Mucosa of descending colon (tissue), 3 donors: ENCODE data around the gene IFT74. TPM values are rescaled to one million over a fixed set of nuclear protein-coding genes. Genes with fewer than 3 reads are reported as not detected.
A peak's percentile ranks its signal among the peaks of the same experiment; 100 is the strongest.

Experiments
- ATAC-seq: fragments of 200-7000 bp; cut with Tn5 transposase; one replicate; pipeline ENCODE4 v1.9.1; 2020; ENCODE audit warnings: mild to moderate bottlenecking, moderate library complexity
- DNase-seq, 3 donors: peaks; one replicate each; pipeline ENCODE4 v3.0.0-alpha.2; 2020
- H3K36me3 ChIP-seq: fragments of 200-600 bp; one replicate; pipeline ENCODE4 v1.8.0; 2021; ENCODE audit warnings: low read depth, mild to moderate bottlenecking
- H3K4me1 ChIP-seq: fragments of 200-600 bp; one replicate; pipeline ENCODE4 v1.8.0; 2021; ENCODE audit warnings: low read depth, mild to moderate bottlenecking
- H3K4me3 ChIP-seq: fragments of 200-600 bp; one replicate; pipeline ENCODE4 v1.8.0; 2021; ENCODE audit warnings: mild to moderate bottlenecking
- H3K9me3 ChIP-seq: fragments of 200-600 bp; one replicate; pipeline ENCODE4 v1.8.0; 2021; ENCODE audit warnings: mild to moderate bottlenecking
- intact Hi-C, 2 donors: fragments of 100-400 bp; cut with DNase I in 1 of 2; cut with micrococcal nuclease in 1 of 2; formaldehyde crosslinking; loops; one replicate each; pipeline versions ENCODE4 v1.11.0 to v1.11.1; 2022; cut with DNase I, micrococcal nuclease
- total RNA-seq, 3 donors: library from RNA; stranded (reverse); fragmentation: NEBNext Ultra II Directional in 2 of 3; extraction: Animal tissue kit (Norgen Biotek cat#: 25700) in 2 of 3; gene quantifications; one replicate each; pipeline versions ENCODE4 v1.2.1 to v1.2.4, GENCODE V29; 2021 to 2023
- TF ChIP-seq, protein P1 (sequence below): fragments of 200-600 bp; IDR thresholded peaks from one replicate; pipeline ENCODE4 v1.8.0; 2022; ENCODE audit warnings: antibody characterized with exemption, mild to moderate bottlenecking
- donor health status: DM: no; HTN: no; CAD: no; lungs with moderate emphysema.
- donor health status: DM: no; HTN: no; CAD: no.
- donor health status: DM: no; HTN: yes; CAD: no.

IFT74 gene
- total RNA-seq, 3 donors from 2014 or later: 16.6 to 18.2 (median 17.3) TPM

GRCh38 chr9:27005491-27005890, 49.3 kb downstream of the IFT74 start, which contains the start of gene LRRC19:
Gene LRRC19 (minus strand): TSS chr9:27005672. CDS start chr9:26999694, 5,978 bp downstream.
- Histone ChIP-seq H3K4me1 (peaks cover 8% of the 10 kb centered on the region), H3K36me3 (no peaks in the 10 kb centered on the region), H3K9me3 (no peaks in the 10 kb centered on the region), H3K4me3 (peak within 1 kb of the TSS; percentile 30)
- DNase-seq (no peak), ATAC-seq (peak; percentile 58)
- intact Hi-C loops: no loop called here
- TF ChIP-seq, protein P1, sequence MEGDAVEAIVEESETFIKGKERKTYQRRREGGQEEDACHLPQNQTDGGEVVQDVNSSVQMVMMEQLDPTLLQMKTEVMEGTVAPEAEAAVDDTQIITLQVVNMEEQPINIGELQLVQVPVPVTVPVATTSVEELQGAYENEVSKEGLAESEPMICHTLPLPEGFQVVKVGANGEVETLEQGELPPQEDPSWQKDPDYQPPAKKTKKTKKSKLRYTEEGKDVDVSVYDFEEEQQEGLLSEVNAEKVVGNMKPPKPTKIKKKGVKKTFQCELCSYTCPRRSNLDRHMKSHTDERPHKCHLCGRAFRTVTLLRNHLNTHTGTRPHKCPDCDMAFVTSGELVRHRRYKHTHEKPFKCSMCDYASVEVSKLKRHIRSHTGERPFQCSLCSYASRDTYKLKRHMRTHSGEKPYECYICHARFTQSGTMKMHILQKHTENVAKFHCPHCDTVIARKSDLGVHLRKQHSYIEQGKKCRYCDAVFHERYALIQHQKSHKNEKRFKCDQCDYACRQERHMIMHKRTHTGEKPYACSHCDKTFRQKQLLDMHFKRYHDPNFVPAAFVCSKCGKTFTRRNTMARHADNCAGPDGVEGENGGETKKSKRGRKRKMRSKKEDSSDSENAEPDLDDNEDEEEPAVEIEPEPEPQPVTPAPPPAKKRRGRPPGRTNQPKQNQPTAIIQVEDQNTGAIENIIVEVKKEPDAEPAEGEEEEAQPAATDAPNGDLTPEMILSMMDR: no peak

GRCh38 chr9:27019589-27019988, 63.4 kb downstream of the IFT74 start:
- DNase-seq: no peak
- intact Hi-C loops: no loop called here
- Histone ChIP-seq H3K4me3 (no peak overlapping the region), H3K9me3 (no peaks in the 10 kb centered on the region), H3K36me3 (no peaks in the 10 kb centered on the region), H3K4me1 (no peaks in the 10 kb centered on the region)
- TF ChIP-seq, protein P1: no peak
- no peak for ATAC-seq

GRCh38 chr9:27022920-27023319, 66.7 kb downstream of the IFT74 start:
- intact Hi-C loops: no loop called here
- TF ChIP-seq, protein P1: no peak
- ATAC-seq: no peak
- H3K36me3 ChIP-seq: no peaks in the 10 kb centered on the region
- no peaks in the 10 kb centered on the region for H3K9me3 ChIP-seq
- DNase-seq: no peak
- H3K4me1 ChIP-seq: no peaks in the 10 kb centered on the region
- no peak overlapping the region for H3K4me3 ChIP-seq

DNA sequence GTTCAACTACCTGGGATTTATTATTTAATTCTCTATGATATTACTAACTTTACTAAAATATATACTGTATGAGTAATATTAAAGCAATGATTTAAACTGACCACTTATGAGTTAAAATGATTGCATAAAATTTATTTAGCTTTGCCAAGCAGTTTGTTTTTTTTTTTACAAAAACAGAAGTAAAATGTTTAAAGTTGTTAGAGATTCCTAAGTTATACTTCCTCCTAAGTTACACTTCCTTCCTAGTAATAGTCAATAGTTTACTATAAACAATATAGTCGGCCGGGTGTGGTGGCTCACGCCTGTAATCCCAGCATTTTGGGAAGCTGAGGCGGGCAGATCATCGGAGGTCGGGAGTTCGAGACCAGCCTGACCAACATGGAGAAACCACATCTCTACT, 73.0 kb downstream of the IFT74 start:
- no peaks in the 10 kb centered on the region for H3K4me1 ChIP-seq
- TF ChIP-seq, protein P1: no peak
- H3K4me3 ChIP-seq: no peak overlapping the region
- no peaks in the 10 kb centered on the region for H3K36me3 ChIP-seq
- intact Hi-C loops: no loop called here
- H3K9me3 ChIP-seq: no peaks in the 10 kb centered on the region
- ATAC-seq (no peak), DNase-seq (no peak)

DNA sequence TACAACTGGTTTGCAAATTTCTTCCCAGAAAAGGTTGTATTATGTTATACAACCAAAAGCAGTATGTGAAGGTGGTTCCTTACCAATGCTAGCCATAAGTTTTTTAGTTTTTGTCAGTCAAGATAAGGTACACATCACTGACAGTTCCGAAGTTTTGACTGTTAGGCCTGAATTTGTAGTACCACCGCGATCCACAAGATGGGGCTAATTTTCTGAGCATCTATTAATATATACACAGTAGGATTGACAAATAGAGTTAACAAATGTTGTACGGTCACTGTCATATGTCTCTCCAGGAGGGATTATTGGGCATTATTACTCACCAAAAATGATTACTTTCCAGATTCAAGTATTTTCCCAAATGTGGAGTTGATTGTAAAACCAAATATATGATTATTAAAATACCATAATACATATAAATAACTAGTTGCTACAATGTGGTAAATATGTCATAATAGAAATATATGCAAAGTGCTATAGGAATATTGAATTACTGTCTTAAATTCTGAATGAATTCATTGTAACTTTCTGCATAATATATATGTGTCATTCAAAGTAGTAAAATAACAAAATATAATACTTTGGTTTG, 77.7 kb downstream of the IFT74 start:
- no peaks in the 10 kb centered on the region for H3K4me1 ChIP-seq
- no peak overlapping the region for H3K4me3 ChIP-seq
- DNase-seq: peak in 1 of 3 donors; percentile 84
- H3K9me3 ChIP-seq: no peaks in the 10 kb centered on the region
- H3K36me3 ChIP-seq: no peaks in the 10 kb centered on the region
- ATAC-seq: peak; percentile 78
- TF ChIP-seq, protein P1: peak; percentile 65
- intact Hi-C loops: loop anchor here (5.0 kb wide), 1 partner anchor 243 kb away; no protein-coding TSS in a partner anchor
